H1 (cell line): ENCODE data around the gene CAMK2D. TPM values are rescaled to one million over a fixed set of nuclear protein-coding genes. Genes with fewer than 3 reads are reported as not detected.

Experiments
- CTCF ChIA-PET: fragments of 300-600 bp; sonication (Branson Sonifier 250); formaldehyde crosslinking; loops from one replicate; lab custom pipeline; 2021; ENCODE audit not compliant: partially characterized antibody; lab: Charles Lee
- POLR2A ChIA-PET: fragments of 300-600 bp; sonication (Branson Sonifier 250); formaldehyde crosslinking; loops from one replicate; lab custom pipeline; 2021; ENCODE audit warnings: inconsistent platforms; ENCODE audit not compliant: partially characterized antibody; lab: Charles Lee
- DNase-seq, 2 experiments: peaks; one replicate each; pipeline versions ENCODE4 v3.0.0 to v3.0.0-alpha.2; 2010 to 2022; ENCODE audit warnings: low spot score in 2 of 2, low read depth in 1 of 2, mixed read lengths in 1 of 2
- FAIRE-seq: peaks from 2 replicates; lab custom pipeline; 2011; peaks lifted over from hg19 to GRCh38; lab: Jason Lieb, UNC
- H2AFZ ChIP-seq: 2 replicates; pipeline ENCODE4 v1.8.1; 2012; ENCODE audit warnings: low read length, inconsistent platforms
- H2AK5ac ChIP-seq: 2 replicates; pipeline ENCODE4 v1.6.1; 2013; ENCODE audit warnings: low read depth, low read length
- H2BK120ac ChIP-seq: replicated peaks from 2 replicates; pipeline ENCODE3; 2013; ENCODE audit warnings: low read depth, low read length, inconsistent platforms
- H2BK12ac ChIP-seq: 2 replicates; pipeline ENCODE4 v1.6.1; 2013; ENCODE audit warnings: low read depth, low read length
- H2BK15ac ChIP-seq: 2 replicates; pipeline ENCODE4 v1.6.1; 2013; ENCODE audit warnings: low read length
- H2BK20ac ChIP-seq: 2 replicates; pipeline ENCODE4 v1.6.1; 2013; ENCODE audit warnings: low read length
- H2BK5ac ChIP-seq: 2 replicates; pipeline ENCODE4 v1.6.1; 2013; ENCODE audit warnings: low read depth, low read length
- H3K14ac ChIP-seq: 2 replicates; pipeline ENCODE4 v1.6.1; 2013; ENCODE audit warnings: inconsistent platforms; ENCODE audit not compliant: insufficient read length
- H3K18ac ChIP-seq: 2 replicates; pipeline ENCODE4 v1.6.1; 2013; ENCODE audit warnings: low read length; ENCODE audit errors: extremely low read depth
- H3K23ac ChIP-seq: 2 replicates; pipeline ENCODE4 v1.6.1; 2013; ENCODE audit warnings: inconsistent platforms; ENCODE audit not compliant: insufficient read length
- H3K23me2 ChIP-seq: 2 replicates; pipeline ENCODE4 v1.6.1; 2013; ENCODE audit warnings: low read depth, low read length
- H3K27ac ChIP-seq: 2 replicates; pipeline ENCODE4 v1.6.1; 2011; ENCODE audit warnings: low read depth, low read length, inconsistent platforms
- H3K27me3 ChIP-seq, 4 experiments: replicated peaks in 1 of 4; 1 replicate in 1 of 4; 2 replicates in 3 of 4; pipeline versions ENCODE4 v1.6.1 to v1.8.1; 2011 to 2013; ENCODE audit warnings: low read length in 3 of 4, mild to moderate bottlenecking in 3 of 4, inconsistent platforms in 2 of 4, mixed read lengths in 2 of 4, moderate library complexity in 1 of 4; ENCODE audit not compliant: control insufficient read depth in 3 of 4, insufficient read depth in 3 of 4; ENCODE audit errors: extremely low read depth in 1 of 4
- H3K36me3 ChIP-seq, 4 experiments: 2 replicates each; pipeline versions ENCODE4 v1.6.1 to v1.8.1; 2011 to 2013; ENCODE audit warnings: mild to moderate bottlenecking in 4 of 4, low read length in 3 of 4, moderate library complexity in 2 of 4, control low read depth in 1 of 4, inconsistent platforms in 1 of 4; ENCODE audit not compliant: insufficient read depth in 4 of 4, control insufficient read depth in 2 of 4
- H3K4ac ChIP-seq: replicated peaks from 2 replicates; pipeline ENCODE3; 2013; ENCODE audit warnings: low read length, low read depth, mixed read lengths, inconsistent platforms; ENCODE audit not compliant: insufficient read length
- H3K4me1 ChIP-seq, 4 experiments: replicated peaks in 1 of 4; 1 replicate in 1 of 4; 2 replicates in 3 of 4; pipeline versions ENCODE4 v1.6.1 to v1.8.1; 2011 to 2013; ENCODE audit warnings: low read length in 3 of 4, inconsistent platforms in 2 of 4, mixed read lengths in 1 of 4; ENCODE audit not compliant: insufficient read depth in 4 of 4, control insufficient read depth in 3 of 4
- H3K4me2 ChIP-seq, 2 experiments: 2 replicates each; pipeline versions ENCODE4 v1.6.1 to v1.8.1; 2011 to 2013; ENCODE audit warnings: low read depth in 2 of 2, low read length in 2 of 2, control low read depth in 1 of 2, inconsistent platforms in 1 of 2, mild to moderate bottlenecking in 1 of 2; ENCODE audit not compliant: insufficient read depth in 1 of 2
- H3K4me3 ChIP-seq, 4 experiments: fragments of 200-600, 300-600 bp in 1 of 4; sonication (generic), shearing (Covaris generic), sonication (Bioruptor Twin) in 1 of 4; 2 replicates each; pipeline versions ENCODE4 v1.5.1 to v1.8.1; 2011 to 2016; ENCODE audit warnings: low read length in 4 of 4, low read depth in 3 of 4, control low read depth in 2 of 4, inconsistent platforms in 2 of 4, mild to moderate bottlenecking in 2 of 4, mixed read lengths in 1 of 4, moderate library complexity in 1 of 4; ENCODE audit not compliant: insufficient read depth in 2 of 4; ENCODE audit errors: extremely low read depth in 1 of 4
- H3K56ac ChIP-seq: replicated peaks from 2 replicates; pipeline ENCODE3; 2013; ENCODE audit warnings: low read depth, mild to moderate bottlenecking, mixed read lengths, low read length, inconsistent platforms; ENCODE audit not compliant: insufficient read length
- H3K79me1 ChIP-seq: 2 replicates; pipeline ENCODE4 v1.6.1; 2013; ENCODE audit warnings: low read depth, low read length, control low read depth
- H3K79me2 ChIP-seq, 2 experiments: 2 replicates each; pipeline versions ENCODE4 v1.6.1 to v1.8.1; 2012 to 2013; ENCODE audit warnings: low read length in 2 of 2, mild to moderate bottlenecking in 2 of 2, inconsistent platforms in 1 of 2; ENCODE audit not compliant: insufficient read depth in 2 of 2, control insufficient read depth in 1 of 2
- H3K9ac ChIP-seq, 4 experiments: replicated peaks in 1 of 4; 1 replicate in 1 of 4; 2 replicates in 3 of 4; pipeline versions ENCODE4 v1.6.1 to v1.8.1; 2011 to 2013; ENCODE audit warnings: low read depth in 3 of 4, low read length in 3 of 4, control low read depth in 2 of 4, mild to moderate bottlenecking in 2 of 4, moderate library complexity in 2 of 4, inconsistent platforms in 1 of 4; ENCODE audit errors: extremely low read depth in 1 of 4
- H3K9me3 ChIP-seq, 2 experiments: 2 replicates each; pipeline versions ENCODE4 v1.6.1 to v1.8.1; 2012 to 2013; ENCODE audit warnings: mild to moderate bottlenecking in 2 of 2, moderate library complexity in 2 of 2, control low read depth in 1 of 2, inconsistent platforms in 1 of 2, low read depth in 1 of 2, low read length in 1 of 2, mixed read lengths in 1 of 2; ENCODE audit not compliant: insufficient read depth in 2 of 2
- H4K20me1 ChIP-seq, 2 experiments: replicated peaks in 1 of 2; 2 replicates each; pipeline versions ENCODE3 to v1.8.1; 2011 to 2013; ENCODE audit warnings: inconsistent platforms in 2 of 2, low read length in 2 of 2, mild to moderate bottlenecking in 1 of 2; ENCODE audit not compliant: insufficient read depth in 2 of 2, control insufficient read depth in 1 of 2
- H4K5ac ChIP-seq: 2 replicates; pipeline ENCODE4 v1.6.1; 2013; ENCODE audit warnings: low read length, low read depth, mixed read lengths, inconsistent platforms; ENCODE audit not compliant: insufficient read length
- H4K8ac ChIP-seq: 2 replicates; pipeline ENCODE4 v1.8.0; 2013; ENCODE audit warnings: mild to moderate bottlenecking, moderate library complexity, low read length, inconsistent platforms; ENCODE audit not compliant: insufficient read depth; ENCODE audit errors: extremely low read depth
- H4K91ac ChIP-seq: replicated peaks from 2 replicates; pipeline ENCODE3; 2013; ENCODE audit warnings: low read length, mixed read lengths, inconsistent platforms; ENCODE audit not compliant: insufficient read length
- ATF2 ChIP-seq: IDR thresholded peaks from 2 replicates; pipeline ENCODE4 v1.6.1; 2012; ENCODE audit warnings: low read length, inconsistent platforms
- E2F6 ChIP-seq: IDR thresholded peaks from 2 replicates; pipeline ENCODE4 v1.6.1; 2012; ENCODE audit warnings: inconsistent platforms
- GABPA ChIP-seq: IDR thresholded peaks from 2 replicates; pipeline ENCODE4 v1.6.1; 2011; ENCODE audit warnings: mild to moderate bottlenecking, low read length, moderate library complexity, borderline replicate concordance; ENCODE audit not compliant: insufficient read depth
- HDAC6 ChIP-seq: IDR thresholded peaks from one replicate; pipeline ENCODE4 v1.7.1; 2012; ENCODE audit warnings: low read depth, mild to moderate bottlenecking, inconsistent platforms, low read length, moderate library complexity
- JUND ChIP-seq: IDR thresholded peaks from 2 replicates; pipeline ENCODE4 v1.6.1; 2011; ENCODE audit warnings: mild to moderate bottlenecking, improper control_type of control experiment, low read length
- SP4 ChIP-seq: IDR thresholded peaks from 2 replicates; pipeline ENCODE4 v1.6.1; 2012; ENCODE audit warnings: low read length, inconsistent platforms
- TAF1 ChIP-seq: IDR thresholded peaks from 2 replicates; pipeline ENCODE4 v1.6.1; 2011; ENCODE audit warnings: mild to moderate bottlenecking, low read depth, low read length
- WGBS, 2 experiments: shearing (Covaris generic) in 1 of 2; methylation state at CpG; one replicate each; pipeline versions ENCODE4 v1.1.6 to v1.1.7; 2013 to 2015; ENCODE audit warnings: low lambda C conversion rate in 2 of 2, mixed read lengths in 2 of 2, inconsistent platforms in 1 of 2, low coverage in 1 of 2, missing lambda C conversion rate in 1 of 2; ENCODE audit not compliant: insufficient replicate concordance in 2 of 2, insufficient coverage in 1 of 2, insufficient read length in 1 of 2; ENCODE audit errors: extremely low coverage in 1 of 2, missing lambda C conversion rate in 1 of 2; 5-methylcytosine and 5-hydroxymethylcytosine counted together
- polyA plus RNA-seq, 7 experiments: library from polyadenylated mRNA; depleted of rRNA in 3 of 7; stranded (reverse) in 5 of 7; unstranded in 2 of 7; fragments of >200 nt in 5 of 7; fragments of 200-250 nt in 2 of 7; gene quantifications; 1 replicate in 5 of 7; 2 replicates in 1 of 7; 4 replicates in 1 of 7; pipeline versions ENCODE4 v1.2.1 to v1.2.3, GENCODE V29; 2011 to 2013; ENCODE audit warnings: missing spikeins in 2 of 7, mixed read lengths in 2 of 7
- total RNA-seq: library from RNA; stranded (reverse); fragmentation: NEBNext Ultra II Directional; extraction: Animal tissue kit (Norgen Biotek cat#: 25700); gene quantifications from 2 replicates; pipeline ENCODE4 v1.2.1, GENCODE V29; 2021

Gene CAMK2D
- total and polyA plus RNA-seq, 2 of the 8 experiments (the other 6 are each of a cell fraction or from before 2014, with no cell fraction given), result 3.2 to 7.0 TPM

- Histone ChIP-seq H4K8ac (no peak overlapping the region), H3K23ac (no peak overlapping the region), H2AFZ (no peak overlapping the region), H2BK20ac (no peak overlapping the region), H2AK5ac (no peak overlapping the region), H3K23me2 (no peaks in the 10 kb centered on the region), H3K27me3 (no peaks in the 10 kb centered on the region), H3K4me3 (no peak overlapping the region), H4K5ac (no peak overlapping the region), H4K91ac (no peak overlapping the region), H3K4ac (no peak overlapping the region), H3K27ac (no peak overlapping the region), H3K56ac (no peak overlapping the region), H2BK12ac (no peak overlapping the region), H3K9me3 (no peaks in the 10 kb centered on the region), H3K4me1 (peaks cover 0 to 6% (median 3%) of the 10 kb centered on the region in 4 experiments; a peak in 3 of 7 replicates), H2BK5ac (no peak overlapping the region), H2BK120ac (no peak overlapping the region), H3K18ac (no peak overlapping the region), H4K20me1 (no peaks in the 10 kb centered on the region), H3K4me2 (no peak overlapping the region), H3K9ac (no peak overlapping the region), H3K79me1 (no peaks in the 10 kb centered on the region), H3K79me2 (no peaks in the 10 kb centered on the region), H3K14ac (no peak overlapping the region), H2BK15ac (no peak overlapping the region), H3K36me3 (no peaks in the 10 kb centered on the region)
- CTCF ChIA-PET, result interaction anchor here (0.9 kb wide), 1 partner anchor 38 kb away, joined by 3 read pairs; no protein-coding TSS in a partner anchor
- WGBS, 2 experiments, result 94% methylated on average over 2 of the region's 2 CpGs; no CpG with 5 or more reads in 1 of the 2 experiments
- no peak for DNase-seq
- POLR2A ChIA-PET, result no interaction called here
- FAIRE-seq, result no peak
- TF ChIP-seq JUND (no peak), ATF2 (no peak), SP4 (no peak), E2F6 (no peak), GABPA (no peak), TAF1 (no peak), HDAC6 (no peak)
Observed at GRCh38 chr4:113587156-113587555, 174.4 kb downstream of the CAMK2D start.
